Uterus (tissue), 4 donors: ENCODE data around the gene TNPO1. TPM values are rescaled to one million over a fixed set of nuclear protein-coding genes. Genes with fewer than 3 reads are reported as not detected.

ENCODE experiments used
- DNase-seq, 2 donors: peaks; one replicate each; pipeline ENCODE4 v3.0.0-alpha.2; 2019 to 2020
- H3K27ac ChIP-seq, 2 donors: fragments of 200-600 bp; sonication (generic); 1 replicate in 1 of 2; 2 replicates in 1 of 2; pipeline ENCODE4 v1.5.1; 2016 to 2018
- H3K27me3 ChIP-seq, 2 donors: fragments of 200-600 bp; sonication (generic); one replicate each; pipeline ENCODE4 v1.5.1; 2018 to 2019; ENCODE audit warnings: control low read depth in 1 of 2
- H3K36me3 ChIP-seq, 2 donors: fragments of 200-600 bp; sonication (generic); one replicate each; pipeline ENCODE4 v1.5.1; 2019; ENCODE audit warnings: control low read depth in 1 of 2
- H3K4me1 ChIP-seq, 2 donors: fragments of 200-600 bp; sonication (generic); one replicate each; pipeline ENCODE4 v1.5.1; 2018 to 2019; ENCODE audit warnings: control low read depth in 1 of 2
- H3K4me3 ChIP-seq, 2 donors: fragments of 200-600 bp; sonication (generic); 1 replicate in 1 of 2; 2 replicates in 1 of 2; pipeline ENCODE4 v1.5.1; 2018 to 2019; ENCODE audit warnings: mild to moderate bottlenecking in 1 of 2
- H3K9me3 ChIP-seq, 2 donors: fragments of 200-600 bp; sonication (generic); one replicate each; pipeline ENCODE4 v1.5.1; 2019; ENCODE audit warnings: control low read depth in 1 of 2
- CTCF ChIP-seq, 4 experiments: fragments of 200-600 bp in 2 of 4; fragments of 450-650 bp in 2 of 4; sonication (generic) in 2 of 4; IDR thresholded peaks; one replicate each; pipeline ENCODE4 v1.5.1; 2016 to 2019; ENCODE audit warnings: antibody characterized with exemption in 4 of 4, mild to moderate bottlenecking in 2 of 4, moderate library complexity in 1 of 4
- POLR2A ChIP-seq, 2 donors: fragments of 450-650 bp; IDR thresholded peaks; one replicate each; pipeline ENCODE4 v1.6.1; 2016; ENCODE audit warnings: antibody characterized with exemption in 2 of 2, mild to moderate bottlenecking in 1 of 2, moderate library complexity in 1 of 2
- intact Hi-C: fragments of 100-400 bp; cut with DNase I; formaldehyde crosslinking; loops from one replicate; pipeline ENCODE4 v1.15.1; 2023; ENCODE audit warnings: low total_unique reads
- total RNA-seq, 4 donors: library from RNA; depleted of rRNA in 3 of 4; stranded (reverse); fragments of >200 nt in 3 of 4; gene quantifications; one replicate each; pipeline versions ENCODE4 v1.1.0 to v1.2.4, GENCODE V29; 2014 to 2023
- donor health status: DM: yes; HTN: yes; CAD: no.

The TNPO1 gene
- total RNA-seq, 4 donors from 2014 or later = 78.2 to 209 (median 125) TPM

- Histone ChIP-seq H3K27me3 (no peaks in the 10 kb centered on the region), H3K4me3 (no peak overlapping the region), H3K27ac (no peak overlapping the region), H3K36me3 (no peaks in the 10 kb centered on the region), H3K4me1 (no peaks in the 10 kb centered on the region), H3K9me3 (no peaks in the 10 kb centered on the region)
- TF ChIP-seq CTCF (IDR thresholded peaks at IDR 0.05) = no peak
- TF ChIP-seq POLR2A (IDR thresholded peaks at IDR 0.05) = no peak
- intact Hi-C loops = no loop called here
- no peak for DNase-seq
These were observed 21.1 kb downstream of the TNPO1 start for GRCh38 chr5:72837524-72838096.

GRCh38 chr5:72840041-72840440 is 23.6 kb downstream of the TNPO1 start:
- Histone ChIP-seq H3K36me3 (no peaks in the 10 kb centered on the region), H3K27ac (no peak overlapping the region), H3K9me3 (no peaks in the 10 kb centered on the region), H3K4me3 (no peak overlapping the region), H3K27me3 (no peaks in the 10 kb centered on the region), H3K4me1 (no peaks in the 10 kb centered on the region)
- intact Hi-C loops = no loop called here
- no peak for TF ChIP-seq POLR2A (IDR thresholded peaks at IDR 0.05)
- TF ChIP-seq CTCF (IDR thresholded peaks at IDR 0.05) = no peak
- no peak for DNase-seq

GRCh38 chr5:72841756-72842535 is 25.5 kb downstream of the TNPO1 start:
- no peak overlapping the region for H3K27ac ChIP-seq
- intact Hi-C loops = no loop called here
- no peak for DNase-seq
- no peak overlapping the region for H3K4me3 ChIP-seq
- H3K36me3 ChIP-seq = no peaks in the 10 kb centered on the region
- H3K27me3 ChIP-seq = no peaks in the 10 kb centered on the region
- H3K9me3 ChIP-seq = no peaks in the 10 kb centered on the region
- H3K4me1 ChIP-seq = no peaks in the 10 kb centered on the region
- TF ChIP-seq CTCF (IDR thresholded peaks at IDR 0.05) = no peak
- no peak for TF ChIP-seq POLR2A (IDR thresholded peaks at IDR 0.05)

GRCh38 chr5:72842816-72843215 is 26.4 kb downstream of the TNPO1 start:
- no peaks in the 10 kb centered on the region for H3K4me1 ChIP-seq
- no peaks in the 10 kb centered on the region for H3K9me3 ChIP-seq
- no peak overlapping the region for H3K4me3 ChIP-seq
- H3K27ac ChIP-seq = no peak overlapping the region
- H3K27me3 ChIP-seq = no peaks in the 10 kb centered on the region
- no peak for TF ChIP-seq CTCF (IDR thresholded peaks at IDR 0.05)
- TF ChIP-seq POLR2A (IDR thresholded peaks at IDR 0.05) = no peak
- intact Hi-C loops = no loop called here
- H3K36me3 ChIP-seq = no peaks in the 10 kb centered on the region
- no peak for DNase-seq

GRCh38 chr5:72844218-72844603 is 27.8 kb downstream of the TNPO1 start:
- no peak for DNase-seq
- Histone ChIP-seq H3K36me3 (no peaks in the 10 kb centered on the region), H3K27ac (no peak overlapping the region), H3K9me3 (no peaks in the 10 kb centered on the region), H3K27me3 (no peaks in the 10 kb centered on the region), H3K4me3 (no peak overlapping the region), H3K4me1 (no peaks in the 10 kb centered on the region)
- intact Hi-C loops = no loop called here
- TF ChIP-seq POLR2A (IDR thresholded peaks at IDR 0.05) (no peak), CTCF (IDR thresholded peaks at IDR 0.05) (no peak)
